A673 (cell line): ENCODE results near the gene FOXP2. TPM values are rescaled to one million over a fixed set of nuclear protein-coding genes. Genes with fewer than 3 reads are reported as not detected.

Source experiments
- BruUV-seq: library from RNA; stranded (reverse); fragments of 400-500 nt; replicated peaks from 2 replicates; lab custom pipeline; 2021; lab: Mats Ljungman, UMichigan
- CTCF ChIA-PET: fragments of 300-600 bp; sonication (Branson Sonifier 250); formaldehyde crosslinking; loops from one replicate; lab custom pipeline; 2022; ENCODE audit warnings: antibody characterized with exemption; lab: Charles Lee
- POLR2A ChIA-PET: fragments of 300-600 bp; sonication (Branson Sonifier 250); formaldehyde crosslinking; loops from one replicate; lab custom pipeline; 2022; ENCODE audit warnings: antibody characterized with exemption; ENCODE audit not compliant: low non-redundant PET; lab: Charles Lee
- DNase-seq: peaks from one replicate; pipeline ENCODE4 v3.0.0-alpha.2; 2015; ENCODE audit warnings: low spot score
- H3K27ac ChIP-seq: fragments of 200-600 bp; sonication (generic); 2 replicates; pipeline ENCODE4 v1.5.1; 2016; ENCODE audit warnings: mixed run types, low read depth, mild to moderate bottlenecking, mixed read lengths, antibody characterized with exemption, low read length; ENCODE audit not compliant: poor library complexity, severe bottlenecking
- H3K27me3 ChIP-seq: fragments of 200-600 bp; sonication (generic); replicated peaks from 2 replicates; pipeline ENCODE4 v1.6.1; 2017; ENCODE audit warnings: mixed run types, low read depth, mild to moderate bottlenecking, mixed read lengths, antibody characterized with exemption, low read length; ENCODE audit not compliant: insufficient read depth, poor library complexity
- H3K36me3 ChIP-seq: fragments of 200-600 bp; sonication (generic); 2 replicates; pipeline ENCODE4 v1.6.1; 2016; ENCODE audit warnings: mixed run types, mild to moderate bottlenecking, mixed read lengths, antibody characterized with exemption, low read length; ENCODE audit not compliant: insufficient read depth, poor library complexity, severe bottlenecking
- H3K4me1 ChIP-seq: fragments of 200-600 bp; sonication (generic); 2 replicates; pipeline ENCODE4 v1.6.1; 2017; ENCODE audit warnings: mixed run types, mild to moderate bottlenecking, mixed read lengths, antibody characterized with exemption, low read length; ENCODE audit not compliant: insufficient read depth, poor library complexity, severe bottlenecking
- H3K4me3 ChIP-seq: fragments of 200-600 bp; sonication (generic); 2 replicates; pipeline ENCODE4 v1.5.1; 2016; ENCODE audit warnings: low read depth, mixed run types, mild to moderate bottlenecking, mixed read lengths, low read length; ENCODE audit not compliant: poor library complexity, severe bottlenecking
- H3K9me3 ChIP-seq: fragments of 200-600 bp; sonication (generic); 2 replicates; pipeline ENCODE4 v1.6.1; 2016; ENCODE audit warnings: mixed run types, low read depth, mild to moderate bottlenecking, mixed read lengths, antibody characterized with exemption, low read length; ENCODE audit not compliant: poor library complexity, severe bottlenecking
- CTCF ChIP-seq: fragments of 300-800, 200-600 bp; sonication (generic); conservative IDR thresholded peaks from 2 replicates; pipeline ENCODE4 v1.5.1; 2017; ENCODE audit warnings: low read depth, mild to moderate bottlenecking, antibody characterized with exemption, low read length, moderate library complexity, mixed read lengths
- EZH2 ChIP-seq: fragments of 200-600 bp; sonication (generic); IDR thresholded peaks from 2 replicates; pipeline ENCODE4 v1.6.1; 2017; ENCODE audit warnings: borderline replicate concordance, low read depth, mild to moderate bottlenecking, mixed read lengths, antibody characterized with exemption, low read length; ENCODE audit not compliant: poor library complexity, severe bottlenecking
- intact Hi-C: fragments of 100-400 bp; cut with micrococcal nuclease; formaldehyde crosslinking; loops from one replicate; pipeline ENCODE4 v1.10.0; 2022; ENCODE audit not compliant: unreplicated experiment
- total RNA-seq: library from RNA; stranded (reverse); gene quantifications from 2 replicates; pipeline ENCODE4 v1.2.3, GENCODE V29; 2021

FOXP2 gene
- total RNA-seq, 1 experiment from 2014 or later = not detected

DNA sequence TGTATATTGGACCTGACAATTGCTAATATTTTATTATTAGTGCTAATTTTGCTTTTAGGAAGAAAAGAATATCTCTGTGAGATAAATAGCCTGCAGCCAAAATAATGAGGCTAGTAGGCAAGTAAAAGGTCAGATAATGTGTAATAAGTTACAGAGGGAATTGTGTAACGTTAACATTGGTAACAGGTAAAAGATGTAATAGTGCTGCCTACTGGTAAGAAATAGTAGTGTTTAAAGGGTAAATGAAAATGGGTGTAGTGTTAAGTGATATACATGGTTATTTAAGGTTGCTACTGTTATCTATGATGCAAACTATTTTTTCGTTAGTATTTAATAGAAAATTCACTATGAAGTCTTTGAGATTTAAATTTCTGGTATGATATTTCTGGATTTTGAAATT lies 9.2 kb upstream of the FOXP2 start:
- CTCF ChIA-PET = no interaction called here
- intact Hi-C loops = loop anchor here (5.0 to 10.0 kb wide), 2 partner anchors 323 to 381 kb away; no protein-coding TSS in a partner anchor
- TF ChIP-seq EZH2 (no peak), CTCF (peak; percentile 56)

GRCh38 chr7:114409750-114410149 lies 4.9 kb upstream of the FOXP2 start:
- intact Hi-C loops = loop anchor here (5.0 to 10.0 kb wide), 2 partner anchors 327 to 385 kb away; no protein-coding TSS in a partner anchor
- no peak for DNase-seq
- Histone ChIP-seq H3K27ac (no peak overlapping the region), H3K4me3 (no peak overlapping the region), H3K4me1 (no peaks in the 10 kb centered on the region), H3K27me3 (peaks cover 65% of the 10 kb centered on the region), H3K36me3 (no peaks in the 10 kb centered on the region), H3K9me3 (no peaks in the 10 kb centered on the region)
- TF ChIP-seq CTCF (no peak), EZH2 (no peak)
- ChIA-PET POLR2A (no interaction called here), CTCF (no interaction called here)
- no TSS peak for BruUV-seq

More for the DNA sequence above, 9.2 kb upstream of the FOXP2 start:
- Histone ChIP-seq H3K27me3 (peaks cover 40% of the 10 kb centered on the region), H3K36me3 (no peaks in the 10 kb centered on the region), H3K4me3 (no peak overlapping the region), H3K4me1 (no peaks in the 10 kb centered on the region), H3K9me3 (no peaks in the 10 kb centered on the region), H3K27ac (no peak overlapping the region)
- POLR2A ChIA-PET = no interaction called here
- no TSS peak for BruUV-seq
- DNase-seq = peak; percentile 15

- BruUV-seq = no TSS peak
- TF ChIP-seq EZH2 (no peak), CTCF (no peak)
- DNase-seq = no peak
- no peaks in the 10 kb centered on the region for H3K9me3 ChIP-seq
- no peaks in the 10 kb centered on the region for H3K4me1 ChIP-seq
- H3K27me3 ChIP-seq = peaks cover 76% of the 10 kb centered on the region
- intact Hi-C loops = no loop called here
- no peak overlapping the region for H3K4me3 ChIP-seq
- H3K36me3 ChIP-seq = no peaks in the 10 kb centered on the region
- POLR2A ChIA-PET = no interaction called here
- CTCF ChIA-PET = no interaction called here
- H3K27ac ChIP-seq = no peak overlapping the region
These were observed 2.1 kb upstream of the FOXP2 start for GRCh38 chr7:114412548-114412947.
